ENCODE measurements around the gene DNAJA4.

GRCh38 chr15:78244893-78245292 is 19.5 kb upstream of the DNAJA4 start:
- TF ChIP-seq POU5F1 (IDR thresholded peaks at IDR 0.05; ENCODE audit: low read depth, low read length) (no peak), CTCF (IDR thresholded peaks at IDR 0.05; ENCODE audit: control extremely low read depth in 1 of 3, insufficient read depth in 1 of 3, low read depth in 1 of 3, low read length in 3 of 3) (no peak), POLR2A (IDR thresholded peaks at IDR 0.05; ENCODE audit: control extremely low read depth in 1 of 2, low read depth in 2 of 2, low read length in 2 of 2) (no peak), RAD21 (IDR thresholded peaks at IDR 0.05 in 1 of 2, conservative IDR thresholded peaks at IDR 0.05 in 1 of 2; ENCODE audit: low read depth in 2 of 2, low read length in 2 of 2) (no peak), GABPA (IDR thresholded peaks at IDR 0.05; ENCODE audit: borderline replicate concordance, insufficient read depth, low read length) (no peak), NRF1 (IDR thresholded peaks at IDR 0.05; ENCODE audit: low read depth, low read length) (no peak), ZNF274 (IDR thresholded peaks at IDR 0.05; ENCODE audit: borderline replicate concordance, extremely low read depth, low read length) (no peak), SP1 (IDR thresholded peaks at IDR 0.05; ENCODE audit: low read depth, low read length) (no peak), RFX5 (IDR thresholded peaks at IDR 0.05; ENCODE audit: borderline replicate concordance, low read depth, low read length) (no peak), ATF2 (IDR thresholded peaks at IDR 0.05; ENCODE audit: low read length) (no peak)
